Activated CD8-positive, alpha-beta memory T cell treated with anti-CD3 and anti-CD28 coated beads for 48 hours (primary cell): ENCODE measurements around the gene RSF1.

ENCODE experiments used
- DNase-seq, 3 experiments: peaks; one replicate each; pipeline ENCODE4 v3.0.0-alpha.2; 2020; ENCODE audit warnings: low read depth in 2 of 3, low spot score in 2 of 3

Gene RSF1

DNA sequence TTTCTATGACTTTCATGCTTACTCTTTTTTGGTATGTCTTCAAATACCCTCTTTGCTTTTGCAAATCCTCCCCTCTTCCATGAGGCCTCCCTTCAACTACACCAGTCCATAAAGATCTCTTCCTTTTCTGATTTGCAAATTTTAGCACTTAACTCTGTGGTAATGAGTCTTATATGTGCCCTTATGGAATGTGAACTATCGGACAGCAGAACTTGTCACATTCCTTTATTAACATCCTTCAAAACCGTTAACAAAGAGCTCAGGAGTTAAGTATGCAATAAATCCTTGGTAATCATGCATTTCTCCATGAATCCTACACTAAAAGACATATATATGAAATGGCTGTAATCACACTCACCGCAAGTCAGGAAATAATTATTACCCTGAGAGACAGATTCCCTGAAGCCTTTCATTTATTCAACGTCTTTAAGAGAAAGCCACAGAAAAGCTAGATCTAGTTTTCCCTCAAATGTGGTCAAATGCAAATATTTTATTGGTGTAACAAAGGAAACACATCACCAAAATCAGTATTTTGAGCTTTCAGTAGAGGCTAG, 190.3 kb downstream of the RSF1 start:
- DNase-seq, result no peak

DNA sequence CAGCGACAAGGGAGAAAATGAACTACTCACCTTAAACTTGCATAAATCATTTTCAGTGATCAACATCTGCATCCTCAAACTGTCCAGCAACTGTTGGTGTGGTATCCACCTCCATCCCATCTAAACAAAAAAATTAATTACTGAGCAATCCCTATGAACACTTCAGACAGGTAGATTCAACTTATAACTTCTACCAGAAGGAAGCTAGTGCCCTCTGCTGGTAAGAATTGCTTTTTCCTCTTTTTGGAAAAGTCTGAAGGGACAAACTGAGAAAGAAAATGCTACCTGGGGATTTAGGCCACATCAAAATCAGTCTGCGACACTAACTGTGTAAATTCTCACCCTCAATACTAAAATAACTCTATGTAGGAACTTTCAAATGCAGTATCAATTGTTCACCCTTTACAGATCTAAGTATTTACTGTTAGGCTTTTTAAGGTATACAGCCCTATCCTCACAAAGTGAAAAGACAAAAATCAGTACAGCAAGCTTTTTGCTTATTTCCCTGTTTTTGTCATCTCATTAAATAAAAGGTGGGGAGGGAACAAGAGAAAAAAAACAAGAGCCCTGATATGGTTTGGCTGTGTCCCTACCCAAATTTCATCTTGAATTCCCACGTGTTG, 200.8 kb downstream of the RSF1 start:
- no peak for DNase-seq

DNA sequence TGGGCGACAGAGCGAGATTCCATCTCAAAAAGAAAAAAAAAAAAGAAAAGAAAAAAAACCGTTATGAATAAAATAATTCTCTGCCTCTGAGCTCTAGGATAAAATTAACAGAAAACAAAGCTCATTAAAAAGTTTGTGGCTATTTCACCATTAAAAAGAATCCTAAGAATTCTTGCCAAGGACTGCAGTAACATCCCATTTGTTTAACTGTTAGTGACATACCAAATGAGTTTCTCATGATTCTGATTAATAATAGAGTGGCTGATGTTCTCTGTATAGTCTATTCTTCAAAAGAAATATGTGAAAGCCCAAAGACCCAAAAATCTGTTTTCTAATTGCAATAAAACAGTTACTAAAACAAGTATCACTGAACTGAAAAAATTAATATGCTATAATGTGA, 202.6 kb downstream of the RSF1 start:
- no peak for DNase-seq

DNA sequence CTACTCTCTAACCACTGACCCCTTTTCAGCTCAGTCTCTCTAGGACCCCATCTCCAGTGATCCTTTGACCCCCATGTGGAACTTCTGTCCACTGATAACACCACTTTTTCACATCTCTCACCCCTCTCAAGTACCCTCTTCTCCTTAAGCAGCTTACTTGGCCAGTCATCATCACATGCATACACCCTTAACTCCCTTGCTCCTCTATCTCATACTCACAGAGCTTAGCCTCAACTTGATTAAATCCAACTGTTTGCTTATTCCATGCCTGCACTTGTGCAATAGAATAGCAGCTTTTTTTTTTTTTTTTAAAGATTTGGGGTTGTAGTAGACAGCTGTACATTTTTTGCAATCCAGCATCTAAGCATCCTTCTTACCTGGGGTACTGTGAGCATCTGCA, 208.6 kb downstream of the RSF1 start:
- DNase-seq, result no peak
